DMS114 treated with DMSO at 0.1 percent for 48 hours (cell line): Measurements from ENCODE around the gene BOK.
A peak's percentile ranks its signal among the peaks of the same experiment; 100 is the strongest.

Experiments
- DNase-seq: peaks from one replicate; lab custom pipeline; 2025; ENCODE audit not compliant: unreplicated experiment; lab: John Stamatoyannopoulos, UW

BOK gene

GRCh38 chr2:241538838-241539615 is 19.5 kb upstream of the BOK start:
- no peak for DNase-seq

GRCh38 chr2:241539616-241540374 is 18.8 kb upstream of the BOK start:
- DNase-seq: no peak

GRCh38 chr2:241540401-241540770 is 18.2 kb upstream of the BOK start:
- DNase-seq: no peak

- DNase-seq: peak; percentile 15
These were observed 17.6 kb upstream of the BOK start for GRCh38 chr2:241540771-241541561.

GRCh38 chr2:241541564-241542277 is 16.8 kb upstream of the BOK start:
- DNase-seq: no peak

- no peak for DNase-seq
These were observed 16.3 kb upstream of the BOK start for GRCh38 chr2:241542278-241542605.

- no peak for DNase-seq
These were observed 13.4 kb upstream of the BOK start for GRCh38 chr2:241545106-241545505.

- DNase-seq: no peak
These were observed 12.7 kb upstream of the BOK start for GRCh38 chr2:241545523-241546473.

- DNase-seq: no peak
These were observed 11.6 kb upstream of the BOK start for GRCh38 chr2:241546771-241547498.

- DNase-seq: no peak
These were observed 10.6 kb upstream of the BOK start for GRCh38 chr2:241547781-241548450.

GRCh38 chr2:241548451-241548835 is 10.1 kb upstream of the BOK start:
- DNase-seq: no peak

- no peak for DNase-seq
These were observed 7.6 kb upstream of the BOK start for GRCh38 chr2:241550616-241551580.

- no peak for DNase-seq
These were observed 6.9 kb upstream of the BOK start for GRCh38 chr2:241551599-241551997.

- no peak for DNase-seq
These were observed 6.4 kb upstream of the BOK start for GRCh38 chr2:241551998-241552737.

- DNase-seq: no peak
These were observed 5.1 kb upstream of the BOK start for GRCh38 chr2:241553512-241553830.

GRCh38 chr2:241553981-241554380 is 4.6 kb upstream of the BOK start:
- no peak for DNase-seq

GRCh38 chr2:241554610-241555322 is 3.8 kb upstream of the BOK start:
- no peak for DNase-seq
